GM19438 (cell line): Measurements from ENCODE around the gene SLC5A4.
"Not testable (repeated sequence)": the region's sequence is repeated elsewhere in the genome, so short reads cannot be mapped to it uniquely, and the experiment has no call there.

Experiments
- ATAC-seq: cut with Tn5 transposase; IDR thresholded peaks from one replicate; pipeline ENCODE4 v1.9.1; 2021; ENCODE audit warnings: low read depth; ENCODE audit not compliant: unreplicated experiment

Gene SLC5A4

DNA sequence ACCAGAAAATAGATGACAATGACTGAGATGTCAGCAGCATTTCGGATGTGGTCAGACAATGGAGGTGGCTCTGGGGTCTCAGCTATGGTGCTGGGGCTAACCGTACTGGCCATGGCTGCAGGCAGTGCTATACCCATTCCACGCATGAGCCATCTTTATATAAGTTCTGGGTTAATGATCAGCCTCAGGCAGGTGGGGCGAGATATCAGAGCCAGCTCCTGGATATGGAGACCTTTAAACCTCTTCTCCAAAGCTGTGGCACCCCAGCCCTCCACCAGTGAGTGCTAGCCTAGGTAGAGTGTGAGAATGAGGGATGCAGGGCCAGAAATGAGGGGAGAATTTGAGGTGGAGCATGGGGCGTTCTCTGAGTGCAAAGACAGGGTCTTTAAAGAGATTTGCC, at the start of gene SLC5A4:
TSS of gene SLC5A4 (minus strand) at position 131 of the 400 bp plus-strand sequence. CDS start at position 113, 18 bp downstream.
- ATAC-seq: no peak

DNA sequence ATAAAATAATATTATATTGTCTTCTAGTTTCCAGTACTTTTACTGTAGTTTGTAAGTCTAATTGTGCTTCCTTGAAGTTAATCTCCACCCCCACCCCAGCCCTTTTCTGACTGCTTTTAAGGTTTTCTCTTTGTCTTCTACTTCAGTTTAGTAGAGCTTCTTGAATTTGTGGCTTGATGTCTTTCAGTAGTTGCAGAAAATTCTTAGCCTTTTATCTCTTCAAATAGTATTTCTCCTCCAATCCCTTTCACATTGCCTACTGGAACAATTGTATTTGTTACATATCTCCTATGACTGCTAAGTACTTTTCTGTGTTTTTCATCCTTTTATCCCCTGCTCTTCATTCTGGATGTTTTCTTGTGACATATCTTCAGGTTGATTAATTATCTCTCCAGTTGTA, 38.8 kb upstream of the SLC5A4 start:
- not testable (repeated sequence) for ATAC-seq

DNA sequence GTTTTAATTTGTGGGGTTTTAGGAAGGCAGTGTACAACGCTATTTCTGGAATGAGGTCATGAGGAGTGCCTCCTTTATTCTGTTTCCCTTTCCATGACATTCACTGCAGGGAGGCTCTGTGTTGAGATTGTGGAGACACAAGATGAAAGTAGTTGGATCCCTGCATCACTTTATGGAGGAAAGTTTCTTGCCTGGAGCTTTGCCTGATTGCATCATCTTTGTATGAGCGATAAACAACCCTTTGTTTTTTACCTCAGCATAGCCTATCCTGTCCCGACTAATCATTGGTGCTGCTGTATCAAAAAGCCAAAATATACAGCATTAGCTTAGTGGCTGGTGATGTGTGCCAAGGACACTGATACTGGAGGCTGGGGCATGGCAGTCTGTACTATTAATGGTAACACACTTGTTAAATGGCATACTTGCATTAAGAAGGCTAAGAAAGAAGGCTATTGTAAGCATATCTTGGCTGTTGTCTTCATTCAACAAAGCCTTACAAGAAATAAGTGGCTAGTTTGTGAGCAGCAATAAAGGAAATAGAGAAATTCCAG, 31.2 kb upstream of the SLC5A4 start:
- ATAC-seq: no peak

DNA sequence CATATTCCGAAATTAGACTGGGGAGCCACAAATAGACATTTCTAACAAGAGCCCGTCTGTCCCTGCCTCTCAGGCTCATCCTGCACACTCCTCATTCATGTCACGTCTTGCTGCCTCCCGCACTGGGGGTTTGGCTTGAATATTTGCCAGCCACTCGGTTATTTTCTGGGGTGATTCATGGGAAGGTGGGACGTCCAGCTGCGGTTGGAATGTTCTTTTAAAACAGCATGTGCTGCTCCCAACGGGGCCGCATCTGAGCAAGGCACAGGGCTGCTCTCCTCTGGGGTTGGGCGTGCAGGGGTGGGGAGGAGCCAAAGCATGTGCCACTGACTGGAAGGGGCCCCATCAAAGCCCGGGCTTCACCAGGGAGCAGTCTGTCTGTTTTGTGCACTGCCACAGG, 25.9 kb upstream of the SLC5A4 start:
- no peak for ATAC-seq

DNA sequence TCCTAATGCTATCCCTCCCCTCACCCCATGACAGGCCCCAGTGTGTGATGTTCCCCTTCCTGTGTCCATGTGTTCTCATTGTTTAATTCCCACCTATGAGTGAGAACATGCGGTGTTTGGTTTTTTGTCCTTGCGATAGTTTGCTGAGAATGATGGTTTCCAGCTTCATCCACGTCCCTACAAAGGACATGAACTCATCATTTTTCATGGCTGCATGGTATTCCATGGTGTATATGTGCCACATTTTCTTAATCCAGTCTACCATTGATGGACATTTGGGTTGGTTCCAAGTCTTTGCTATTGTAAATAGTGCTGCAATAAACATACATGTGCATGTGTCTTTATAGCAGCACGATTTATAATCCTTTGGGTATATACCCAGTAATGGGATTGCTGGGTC, 20.2 kb upstream of the SLC5A4 start:
- ATAC-seq: not testable (repeated sequence)

GRCh38 chr22:32271389-32271788, 16.2 kb upstream of the SLC5A4 start:
- no peak for ATAC-seq

- ATAC-seq: no peak
Observed at GRCh38 chr22:32270641-32271369, 15.7 kb upstream of the SLC5A4 start.

GRCh38 chr22:32269316-32269715, 14.2 kb upstream of the SLC5A4 start:
- ATAC-seq: no peak

DNA sequence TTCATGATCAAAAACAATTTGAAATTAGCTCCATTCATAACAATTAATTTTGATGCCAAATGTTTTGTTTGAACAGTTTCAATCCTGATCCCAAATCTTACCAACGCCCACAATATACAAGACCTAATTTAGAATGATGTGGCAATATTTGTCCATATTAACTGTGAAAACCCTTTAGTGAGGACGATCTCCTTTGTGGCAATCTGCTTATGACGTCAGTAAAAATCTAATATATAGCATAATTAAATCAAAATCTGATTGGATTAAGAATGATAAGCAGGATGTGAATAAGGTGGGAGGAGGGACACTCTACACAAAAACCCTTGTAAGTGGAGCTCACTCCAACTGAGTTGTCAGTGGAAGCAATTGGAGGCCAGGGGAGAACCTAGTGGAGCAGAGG, 11.9 kb upstream of the SLC5A4 start:
- no peak for ATAC-seq

DNA sequence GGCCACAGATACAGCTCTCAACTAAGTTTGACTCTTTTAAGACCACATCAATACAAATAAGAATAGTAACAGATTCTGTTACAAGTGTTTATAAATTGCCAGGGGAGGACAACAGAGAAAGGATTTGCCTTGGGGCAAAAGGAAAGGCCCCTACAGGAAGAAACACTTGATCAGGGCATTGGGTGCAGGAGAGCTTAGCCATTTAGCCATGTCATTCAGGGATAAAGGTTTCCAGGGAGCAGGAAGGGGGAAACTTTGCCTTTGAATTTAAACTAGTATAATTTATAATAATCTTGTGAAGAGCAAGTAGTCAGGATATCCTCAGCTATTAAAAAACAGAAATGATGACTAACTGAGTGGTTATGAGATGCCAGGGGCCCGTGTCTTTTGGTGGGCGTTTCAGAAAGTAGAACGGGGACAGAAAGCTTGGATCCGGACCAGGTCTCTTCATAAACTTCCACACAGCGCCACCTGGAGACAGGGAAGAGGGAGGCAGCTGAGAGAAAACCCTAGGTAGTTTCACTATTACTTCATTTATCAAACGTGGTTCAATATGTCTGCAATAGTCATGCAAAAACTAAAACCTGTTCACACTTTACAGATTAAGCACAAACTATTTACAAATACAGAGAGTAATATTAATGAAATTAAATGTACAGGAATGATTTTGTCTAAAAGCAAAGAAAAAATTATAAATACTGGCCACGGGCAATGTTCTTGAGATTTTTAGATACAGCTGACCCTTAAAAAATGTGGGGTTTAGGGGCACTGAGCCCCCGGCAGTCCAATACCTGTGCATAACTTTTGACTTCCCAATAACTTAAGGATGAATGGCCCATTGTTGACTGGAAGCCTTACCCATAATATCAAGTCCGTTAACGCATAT, 11.0 kb upstream of the SLC5A4 start:
- no peak for ATAC-seq

DNA sequence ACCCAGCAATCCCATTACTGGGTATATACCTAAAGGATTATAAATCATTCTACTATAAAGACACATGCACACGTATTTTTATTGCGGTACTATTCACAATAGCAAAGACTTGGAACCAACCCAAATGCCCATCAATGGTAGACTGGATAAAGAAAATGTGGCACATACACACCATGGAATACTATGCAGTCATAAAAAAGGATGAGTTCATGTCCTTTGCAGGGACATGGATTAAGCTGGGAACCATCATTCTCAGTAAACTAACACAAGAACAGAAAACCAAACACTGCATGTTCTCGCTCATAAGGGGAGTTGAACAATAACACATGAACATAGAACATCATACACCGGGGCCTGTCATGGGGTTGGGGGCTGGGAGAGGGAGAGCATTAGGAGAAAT, 8.5 kb upstream of the SLC5A4 start:
- ATAC-seq: not testable (repeated sequence)

DNA sequence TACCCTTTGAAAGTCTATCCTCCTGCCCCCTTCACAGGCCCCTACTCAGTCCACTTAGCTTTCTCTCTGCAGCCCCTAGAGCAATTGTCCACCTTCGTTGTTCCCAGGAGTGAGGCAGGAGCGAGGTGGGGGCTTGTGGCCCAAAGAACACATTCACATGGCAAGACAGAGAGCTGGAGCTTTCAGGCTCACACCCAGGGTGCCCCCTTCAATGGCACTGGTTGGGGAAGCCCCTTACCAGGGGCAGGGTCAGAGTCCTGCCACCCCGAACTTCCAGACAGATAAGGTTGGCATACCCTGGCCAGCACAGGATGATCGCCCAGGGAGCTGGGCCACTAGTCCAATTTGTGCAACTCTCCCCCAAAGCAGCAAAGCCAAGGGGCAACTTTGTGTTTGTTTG, 6.2 kb upstream of the SLC5A4 start:
- ATAC-seq: no peak

- ATAC-seq: no peak
Observed at GRCh38 chr22:32258791-32259190, 3.6 kb upstream of the SLC5A4 start.

DNA sequence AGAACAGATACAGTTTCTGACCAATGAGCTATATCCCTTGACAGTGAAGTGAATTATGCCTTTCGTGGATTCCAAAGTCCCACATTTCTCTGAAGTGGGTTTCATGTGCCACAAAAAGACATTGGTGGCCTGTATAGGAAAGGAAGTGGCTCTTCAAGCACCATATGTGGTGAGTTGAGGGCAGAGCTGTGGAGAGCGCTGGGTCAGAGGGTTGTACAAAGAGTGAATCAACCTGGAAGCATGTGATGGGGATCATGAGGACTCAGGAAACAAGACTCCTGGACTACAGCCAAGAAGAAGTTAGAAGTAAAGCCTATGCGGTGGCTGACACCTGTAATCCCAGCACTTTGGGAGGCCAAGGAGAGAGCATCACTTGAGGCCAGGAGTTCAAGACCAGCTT, 579 bp upstream of the SLC5A4 start:
- no peak for ATAC-seq

GRCh38 chr22:32249231-32249630, 5.9 kb downstream of the SLC5A4 start:
- no peak for ATAC-seq

- ATAC-seq: no peak
Observed at GRCh38 chr22:32248276-32248675, 6.9 kb downstream of the SLC5A4 start.

DNA sequence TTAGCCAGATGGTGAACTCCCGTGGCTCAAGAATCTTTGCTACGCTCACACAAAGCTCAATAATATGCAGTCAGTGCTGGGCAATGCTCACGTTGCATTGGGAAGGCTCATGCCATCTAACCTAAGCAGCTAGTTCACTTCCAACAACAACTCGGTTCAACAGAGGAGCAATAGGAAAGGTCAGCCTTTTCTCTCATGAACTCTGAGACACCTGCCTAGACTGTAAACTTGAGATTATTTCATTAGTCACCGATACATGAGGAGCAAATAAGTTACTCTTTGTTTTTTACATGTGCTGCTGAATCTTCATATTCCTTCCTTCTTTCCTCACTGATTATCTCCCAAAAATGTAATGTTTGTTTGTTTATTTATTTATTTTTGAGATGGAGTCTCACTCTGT, 9.0 kb downstream of the SLC5A4 start:
- no peak for ATAC-seq

DNA sequence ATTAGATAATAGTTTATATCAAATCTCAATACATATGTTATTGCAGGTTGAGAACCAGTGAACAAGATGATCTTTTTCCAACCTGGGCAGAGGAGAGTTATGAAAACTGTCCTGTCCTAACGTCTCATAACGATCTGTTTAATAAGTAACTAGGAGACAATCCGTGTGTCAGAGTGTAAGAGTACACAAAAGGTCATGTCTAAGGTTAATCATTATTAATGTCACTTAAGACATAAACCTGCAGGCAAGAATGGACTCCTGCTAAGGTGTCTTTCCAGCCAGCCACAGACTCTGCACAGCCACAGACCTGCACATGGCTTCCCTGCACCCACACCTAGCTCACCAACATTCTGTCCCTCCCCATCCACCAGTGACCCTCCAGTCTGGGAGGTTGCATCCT, 10.1 kb downstream of the SLC5A4 start:
- ATAC-seq: no peak

DNA sequence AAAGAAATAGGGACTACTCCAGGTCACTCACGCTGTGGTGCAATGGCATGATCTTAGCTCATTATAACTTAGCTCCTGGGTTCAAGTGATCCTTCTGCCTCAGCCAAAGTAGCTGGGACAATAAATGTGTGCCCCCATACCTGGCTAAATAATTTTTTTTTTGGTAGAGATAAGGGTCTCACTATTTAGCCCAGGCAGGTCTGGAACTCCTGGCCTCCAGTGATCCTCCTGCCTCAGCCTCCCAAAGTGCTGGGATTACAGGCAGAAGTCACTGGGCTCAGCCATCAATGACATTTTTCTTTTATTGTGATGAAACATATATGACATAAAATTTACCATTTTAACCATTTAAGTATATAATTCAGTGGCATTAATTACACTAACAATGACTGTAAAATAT, 10.6 kb downstream of the SLC5A4 start:
- ATAC-seq: no peak

DNA sequence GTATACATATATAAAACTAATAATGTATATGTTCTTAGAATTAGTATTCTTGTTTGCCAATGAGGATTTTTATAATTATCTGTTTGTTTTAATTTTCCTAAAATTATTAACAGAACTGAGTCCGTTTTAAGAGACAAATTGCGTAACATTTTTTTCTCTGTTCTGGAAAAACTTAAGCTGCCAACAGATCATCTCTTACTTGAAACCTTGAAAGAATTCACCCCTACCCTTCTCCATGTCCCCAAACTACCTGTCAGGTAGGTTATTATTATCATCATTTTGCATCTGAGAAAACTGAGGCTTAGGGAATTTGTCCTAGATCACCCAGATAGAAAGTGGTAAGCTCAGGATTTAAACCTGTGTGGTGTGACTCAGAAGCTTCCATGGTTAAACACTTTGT, 14.7 kb downstream of the SLC5A4 start:
- no peak for ATAC-seq

- ATAC-seq: no peak
Observed at GRCh38 chr22:32237906-32238305, 17.2 kb downstream of the SLC5A4 start.

DNA sequence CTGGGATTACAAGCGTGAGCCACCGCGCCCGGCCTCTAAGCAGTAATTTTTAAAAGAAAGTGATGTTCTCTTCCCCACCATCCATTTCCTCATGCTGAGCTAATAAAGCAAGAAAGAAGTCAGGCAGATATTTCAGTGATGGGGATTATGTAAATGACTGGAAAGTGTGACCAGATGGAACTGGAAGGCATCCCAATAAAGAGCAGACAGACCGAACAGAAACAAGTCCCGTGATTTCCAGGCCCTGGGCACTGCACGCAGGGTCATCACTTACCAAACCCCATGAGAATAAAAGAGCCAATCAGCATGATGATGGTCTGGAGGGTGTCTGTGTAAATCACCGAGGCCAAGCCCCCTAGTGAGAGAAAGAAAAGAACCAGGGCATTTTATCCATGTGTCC, 18.2 kb downstream of the SLC5A4 start:
- no peak for ATAC-seq
